Thyroid gland (tissue), 4 donors: Measurements from ENCODE around the gene IQSEC1. TPM values are rescaled to one million over a fixed set of nuclear protein-coding genes. Genes with fewer than 3 reads are reported as not detected.

ENCODE experiments used
- DNase-seq, 2 donors: peaks; one replicate each; pipeline ENCODE4 v3.0.0-alpha.2; 2019
- H3K27ac ChIP-seq, 3 donors: fragments of 200-600 bp; sonication (generic); 1 replicate in 2 of 3; 2 replicates in 1 of 3; pipeline ENCODE4 v1.5.1; 2016 to 2019; ENCODE audit warnings: mild to moderate bottlenecking in 1 of 3, moderate library complexity in 1 of 3
- H3K27me3 ChIP-seq: fragments of 200-600 bp; sonication (generic); one replicate; pipeline ENCODE4 v1.5.1; 2019
- H3K36me3 ChIP-seq, 2 donors: fragments of 200-600 bp; sonication (generic); one replicate each; pipeline ENCODE4 v1.5.1; 2016 to 2019
- H3K4me1 ChIP-seq, 2 donors: fragments of 200-600 bp; sonication (generic); one replicate each; pipeline ENCODE4 v1.5.1; 2017 to 2019
- H3K4me3 ChIP-seq, 3 donors: fragments of 200-600 bp; sonication (generic); replicated peaks in 1 of 3; 1 replicate in 2 of 3; 2 replicates in 1 of 3; pipeline ENCODE4 v1.5.1; 2016; ENCODE audit warnings: mild to moderate bottlenecking in 1 of 3
- H3K9me3 ChIP-seq: fragments of 200-600 bp; sonication (generic); one replicate; pipeline ENCODE4 v1.5.1; 2017
- CTCF ChIP-seq, 6 experiments: fragments of 200-600 bp in 3 of 6; fragments of 450-650 bp in 3 of 6; sonication (generic) in 3 of 6; IDR thresholded peaks; one replicate each; pipeline ENCODE4 v1.5.1; 2016 to 2019; ENCODE audit warnings: antibody characterized with exemption in 6 of 6, mild to moderate bottlenecking in 2 of 6, inconsistent platforms in 1 of 6, moderate library complexity in 1 of 6
- POLR2A ChIP-seq, 2 donors: fragments of 450-650 bp; IDR thresholded peaks; one replicate each; pipeline ENCODE4 v1.6.1; 2017; ENCODE audit warnings: antibody characterized with exemption in 2 of 2, mild to moderate bottlenecking in 2 of 2, moderate library complexity in 1 of 2
- WGBS, 2 donors: methylation state at CpG; one replicate each; pipeline ENCODE4 v1.1.5; 2017; 5-methylcytosine and 5-hydroxymethylcytosine counted together
- intact Hi-C: fragments of 100-400 bp; cut with DNase I; formaldehyde crosslinking; loops from one replicate; pipeline ENCODE4 v1.15.1; 2023
- total RNA-seq, 4 donors: library from RNA; depleted of rRNA; stranded (reverse); fragments of >200 nt; gene quantifications; one replicate each; pipeline ENCODE4 v1.2.3, GENCODE V29; 2016

IQSEC1 gene
- total RNA-seq, 4 donors from 2014 or later = 37.1 to 48.3 (median 38.9) TPM

- Histone ChIP-seq H3K36me3 (no peaks in the 10 kb centered on the region), H3K9me3 (no peaks in the 10 kb centered on the region), H3K27ac (no peak overlapping the region), H3K27me3 (no peaks in the 10 kb centered on the region), H3K4me1 (peaks cover 52 to 66% of the 10 kb centered on the region in 2 donors), H3K4me3 (no peak overlapping the region)
- TF ChIP-seq CTCF (IDR thresholded peaks at IDR 0.05) = no peak
- no peak for TF ChIP-seq POLR2A (IDR thresholded peaks at IDR 0.05)
- WGBS, 2 donors = 90 to 95% methylated on average over 2 to 6 of the region's 6 CpGs
- intact Hi-C loops = no loop called here
- no peak for DNase-seq
Observed at GRCh38 chr3:13020159-13020750, 53.0 kb downstream of the IQSEC1 start.

- peak overlapping the region in 2 of 3 donors; percentile 6 to 49 for H3K27ac ChIP-seq
- intact Hi-C loops = no loop called here
- H3K4me1 ChIP-seq = peaks cover 52 to 69% of the 10 kb centered on the region in 2 donors
- H3K27me3 ChIP-seq = no peaks in the 10 kb centered on the region
- H3K36me3 ChIP-seq = no peaks in the 10 kb centered on the region
- no peaks in the 10 kb centered on the region for H3K9me3 ChIP-seq
- no peak overlapping the region for H3K4me3 ChIP-seq
- TF ChIP-seq CTCF (IDR thresholded peaks at IDR 0.05) (no peak), POLR2A (IDR thresholded peaks at IDR 0.05) (peak in 1 of 2 donors; percentile 53)
- peak; percentile 65 to 82 for DNase-seq
- 64 to 68% methylated on average over 10 to 15 of the region's 30 CpGs for WGBS, 2 donors
Observed at GRCh38 chr3:13019243-13020095, 53.8 kb downstream of the IQSEC1 start.

GRCh38 chr3:13018561-13019242 lies 54.5 kb downstream of the IQSEC1 start:
- H3K27ac ChIP-seq = peak overlapping the region in 2 of 3 donors; percentile 6 to 49
- no peaks in the 10 kb centered on the region for H3K27me3 ChIP-seq
- 78 to 87% methylated on average over 7 to 8 of the region's 15 CpGs for WGBS, 2 donors
- no peaks in the 10 kb centered on the region for H3K9me3 ChIP-seq
- peak in 1 of 2 donors; percentile 50 for DNase-seq
- peaks cover 52 to 69% of the 10 kb centered on the region in 2 donors for H3K4me1 ChIP-seq
- H3K4me3 ChIP-seq = no peak overlapping the region
- TF ChIP-seq CTCF (IDR thresholded peaks at IDR 0.05) (no peak), POLR2A (IDR thresholded peaks at IDR 0.05) (no peak)
- H3K36me3 ChIP-seq = no peaks in the 10 kb centered on the region
- intact Hi-C loops = no loop called here

GRCh38 chr3:13018043-13018451 lies 55.2 kb downstream of the IQSEC1 start:
- H3K4me3 ChIP-seq = no peak overlapping the region
- TF ChIP-seq POLR2A (IDR thresholded peaks at IDR 0.05) (no peak), CTCF (IDR thresholded peaks at IDR 0.05) (no peak)

More at GRCh38 chr3:13018043-13018451, 55.2 kb downstream of the IQSEC1 start:
- intact Hi-C loops = no loop called here
- no peaks in the 10 kb centered on the region for H3K36me3 ChIP-seq
- H3K9me3 ChIP-seq = no peaks in the 10 kb centered on the region
- peaks cover 52 to 69% of the 10 kb centered on the region in 2 donors for H3K4me1 ChIP-seq
- peak; percentile 42 to 61 for DNase-seq
- peak overlapping the region in 1 of 3 donors; percentile 6 for H3K27ac ChIP-seq
- H3K27me3 ChIP-seq = no peaks in the 10 kb centered on the region
- WGBS, 2 donors = 6 to 45% methylated on average over 7 to 8 of the region's 8 CpGs
